Fibroblast of skin of left biceps (primary cell): ENCODE data around the gene EDARADD.

Experiments
- DNase-seq, 2 experiments: peaks; one replicate each; pipeline ENCODE4 v3.0.0-alpha.2; 2013; ENCODE audit warnings: low read depth in 2 of 2

EDARADD gene

DNA sequence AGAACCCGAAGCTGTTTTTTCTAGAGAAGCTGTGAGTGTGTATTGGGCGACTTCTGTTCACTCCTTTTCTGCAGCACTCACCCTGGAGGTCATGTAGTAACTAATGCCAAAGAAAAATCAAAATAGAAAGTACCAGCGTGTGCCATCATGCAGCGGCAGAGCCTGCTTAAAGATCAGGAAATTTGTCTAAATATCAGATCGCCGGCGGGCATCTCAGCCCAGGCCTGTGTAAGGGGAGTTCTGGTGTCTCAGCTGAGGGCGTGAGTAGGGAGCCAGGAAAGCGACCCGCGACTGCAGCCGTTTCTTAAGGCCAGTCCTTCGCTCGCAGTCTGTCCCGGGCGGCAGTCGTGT, 768 bp downstream of the EDARADD start:
- no peak for DNase-seq

GRCh38 chr1:236395230-236395946, 1.3 kb downstream of the EDARADD start:
- DNase-seq, result no peak

DNA sequence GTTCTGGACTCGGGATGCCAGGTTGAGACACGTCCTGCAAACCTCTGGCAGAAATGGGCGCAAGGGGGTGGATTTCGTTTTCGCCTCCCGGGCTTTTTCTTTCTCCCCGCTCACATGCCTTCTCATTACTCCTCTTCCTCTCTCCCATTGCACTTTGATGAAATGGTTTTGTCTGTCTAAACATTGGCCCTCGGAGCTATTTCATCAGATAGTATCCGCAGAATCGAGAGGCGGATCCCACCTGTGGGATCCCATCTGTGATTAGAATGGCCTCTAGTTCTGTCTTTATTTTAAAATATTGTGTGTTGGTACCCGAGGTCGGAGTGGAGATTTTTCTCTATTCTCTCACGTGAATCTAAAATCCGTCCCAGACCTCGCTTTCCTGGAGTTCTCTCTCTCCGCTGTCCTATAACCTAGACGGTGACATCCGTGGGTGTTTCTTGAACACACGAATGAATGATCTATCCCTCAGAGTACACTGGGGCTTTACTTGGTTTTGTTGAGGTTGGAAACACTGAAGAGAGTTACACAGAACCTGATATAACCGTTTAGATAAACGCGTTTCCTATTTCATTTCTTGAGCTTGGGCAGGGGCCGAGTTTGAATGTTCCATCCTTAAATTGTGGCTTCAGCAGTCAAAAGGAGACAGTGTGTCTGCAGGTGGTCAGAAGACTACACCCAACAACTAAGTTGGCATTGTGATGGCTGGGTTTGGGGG, 2.0 kb downstream of the EDARADD start:
- no peak for DNase-seq

DNA sequence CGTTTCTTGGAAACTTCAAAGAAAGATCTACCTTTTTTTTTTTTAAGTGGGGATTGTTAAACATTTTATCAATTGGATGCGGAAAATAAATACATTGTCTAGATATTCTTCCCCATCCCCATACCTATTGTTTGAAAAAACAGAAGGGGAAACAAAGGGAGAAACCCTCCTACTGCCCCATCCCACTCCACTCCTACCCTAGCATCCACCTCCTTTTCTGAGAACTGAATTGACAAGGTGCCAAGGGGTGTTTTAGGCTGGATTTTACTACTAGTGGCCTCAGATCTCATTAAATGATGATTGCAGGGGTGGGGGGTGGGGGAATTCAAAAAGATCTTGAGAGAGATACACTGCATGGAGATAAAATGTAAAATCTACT, 2.6 kb downstream of the EDARADD start:
- no peak for DNase-seq

GRCh38 chr1:236397173-236397759, 3.2 kb downstream of the EDARADD start:
- no peak for DNase-seq

DNA sequence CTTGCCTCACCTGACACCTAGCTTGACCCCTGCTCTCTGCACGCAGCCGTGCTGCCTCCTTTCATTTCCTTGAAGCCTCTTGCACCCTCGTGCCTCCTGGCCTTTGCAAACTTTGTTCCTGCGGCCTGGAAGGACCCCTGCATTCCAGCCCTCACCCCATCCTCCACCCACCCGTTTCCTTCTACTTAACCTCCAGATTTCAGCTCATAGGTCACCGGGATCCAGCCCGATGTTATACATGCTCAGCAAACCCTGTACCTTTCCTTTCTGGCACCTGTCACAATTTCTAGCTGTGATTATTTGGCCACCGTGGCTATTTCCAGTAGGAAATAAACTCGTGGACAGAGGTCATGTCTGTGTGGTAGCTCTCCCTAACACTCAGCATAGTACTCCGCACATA, 4.5 kb downstream of the EDARADD start:
- no peak for DNase-seq

DNA sequence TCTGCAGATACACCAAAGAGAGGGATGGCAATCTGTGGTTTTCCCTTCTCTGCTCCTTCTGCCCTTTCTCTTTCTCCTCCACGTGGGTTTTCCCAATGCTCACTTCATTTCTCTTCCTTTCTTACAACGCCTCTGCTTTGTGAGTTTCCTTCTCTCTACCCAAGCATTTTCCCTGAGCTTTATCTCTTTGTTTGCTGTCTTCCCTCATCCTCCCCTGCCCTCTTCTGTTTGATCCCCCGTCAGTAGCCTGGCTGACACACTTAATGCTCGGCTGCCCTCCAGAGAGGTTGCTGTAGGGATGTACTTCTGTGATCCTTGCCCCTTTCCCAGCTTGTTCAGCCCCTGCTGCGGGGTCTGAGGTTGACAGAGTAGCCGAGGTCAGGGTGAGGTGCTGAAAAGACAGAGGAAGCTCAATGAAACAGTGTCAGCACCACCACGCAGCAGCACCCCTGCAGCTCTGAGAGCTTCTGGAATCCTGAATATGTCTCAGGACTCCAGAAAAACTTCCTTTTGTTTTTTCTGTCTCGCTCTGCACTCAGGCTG, 6.0 kb downstream of the EDARADD start:
- DNase-seq, result no peak

- DNase-seq, result no peak
Measured at GRCh38 chr1:236401698-236402097, 7.6 kb downstream of the EDARADD start.

DNA sequence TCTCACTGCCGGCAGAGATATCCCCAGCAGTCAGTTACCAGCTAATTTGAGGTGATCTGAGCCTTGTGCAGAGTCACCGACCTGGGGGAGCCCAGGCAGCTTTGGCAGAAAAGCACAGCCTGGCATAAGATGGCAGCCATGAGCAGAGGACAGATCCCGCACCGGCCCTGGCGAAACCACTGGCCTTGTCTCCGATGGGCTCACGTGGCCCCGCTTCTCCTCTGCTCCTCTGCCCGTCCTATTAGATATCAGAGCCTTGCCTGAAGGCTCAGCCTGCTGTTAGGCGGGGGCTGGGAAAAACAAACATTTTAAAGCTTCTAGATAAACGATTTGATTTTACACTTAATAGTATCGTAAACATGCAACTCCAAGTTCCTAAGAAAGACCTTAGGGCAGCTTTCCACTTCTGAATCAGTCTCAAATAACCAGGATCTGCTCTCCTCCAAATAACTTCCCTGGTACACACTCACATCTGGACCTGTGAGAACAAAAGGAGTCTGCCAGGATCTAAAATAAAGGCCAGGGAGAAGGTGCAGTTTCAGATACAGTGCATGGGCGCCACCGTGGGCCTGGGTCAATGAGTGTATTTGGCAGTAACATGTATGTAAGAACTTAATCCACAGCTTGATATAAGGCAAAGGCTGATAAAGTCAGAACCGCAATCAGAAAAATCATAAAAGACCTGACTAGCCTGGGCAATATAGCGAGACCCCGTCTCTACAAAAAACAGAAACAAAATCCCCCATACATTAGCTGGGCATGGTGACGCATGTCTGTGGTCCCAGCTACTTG, 10.0 kb downstream of the EDARADD start:
- no peak for DNase-seq

- no peak for DNase-seq
Measured at GRCh38 chr1:236407059-236407458, 13.0 kb downstream of the EDARADD start.

GRCh38 chr1:236413688-236414087, 19.6 kb downstream of the EDARADD start:
- no peak for DNase-seq

GRCh38 chr1:236416165-236416564, 22.1 kb downstream of the EDARADD start:
- no peak for DNase-seq

GRCh38 chr1:236417336-236417735, 23.2 kb downstream of the EDARADD start:
- no peak for DNase-seq

GRCh38 chr1:236419502-236419901, 25.4 kb downstream of the EDARADD start:
- no peak for DNase-seq

- no peak for DNase-seq
Measured at GRCh38 chr1:236421022-236421421, 26.9 kb downstream of the EDARADD start.

DNA sequence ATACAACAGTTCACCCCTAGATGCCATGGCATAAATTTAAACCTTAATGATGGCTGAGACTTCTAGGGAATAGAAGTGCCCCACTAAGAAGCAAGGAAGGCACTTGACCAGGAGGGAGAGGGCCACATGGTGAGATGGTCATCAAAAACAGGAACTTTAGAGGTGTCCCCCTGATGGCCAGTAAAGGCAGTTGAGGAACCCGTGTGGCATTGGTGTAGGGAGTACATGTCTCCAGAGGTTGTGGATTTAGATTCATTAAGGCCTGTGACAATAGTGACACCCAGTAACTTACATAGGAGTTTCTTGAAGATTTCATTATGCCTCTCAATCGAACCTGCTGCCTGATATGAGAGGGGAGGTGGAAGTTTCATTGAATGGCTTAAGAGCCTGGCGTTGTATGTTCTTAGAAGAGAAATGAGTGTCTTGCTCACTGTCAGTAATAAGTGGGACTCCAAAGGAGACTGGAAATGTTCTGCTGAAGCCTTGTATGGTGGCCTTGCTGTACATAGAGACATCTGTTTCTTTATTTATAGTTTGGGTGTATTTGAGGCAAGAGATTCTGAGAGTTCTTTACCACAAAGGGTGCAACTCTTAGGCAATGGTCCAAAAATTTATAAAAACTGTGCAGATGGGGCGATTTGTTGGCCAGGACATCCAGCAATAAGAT, 27.9 kb downstream of the EDARADD start:
- DNase-seq, result no peak

DNA sequence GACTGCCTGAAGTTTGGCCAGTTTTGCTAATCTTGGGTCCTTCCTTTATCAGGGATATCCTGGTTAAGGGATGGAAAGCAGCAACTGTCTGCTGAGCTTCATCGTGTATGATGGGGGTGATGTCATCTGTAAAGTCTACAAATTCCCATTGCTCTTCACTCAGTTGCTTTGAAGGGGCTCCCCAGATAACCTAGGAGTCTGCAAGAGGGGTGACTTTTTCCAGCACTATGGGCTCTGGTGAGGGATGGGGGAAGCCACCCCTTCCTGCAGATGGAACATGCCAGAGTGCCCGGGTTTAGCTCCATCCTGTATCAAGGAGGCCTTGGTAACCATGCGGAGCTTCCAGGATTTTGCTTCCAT, 28.4 kb downstream of the EDARADD start:
- DNase-seq, result no peak

GRCh38 chr1:236425031-236425663, 31.1 kb downstream of the EDARADD start:
- no peak for DNase-seq

GRCh38 chr1:236426215-236426614, 32.1 kb downstream of the EDARADD start:
- no peak for DNase-seq

- no peak for DNase-seq
Measured at GRCh38 chr1:236429715-236430274, 35.7 kb downstream of the EDARADD start.

DNA sequence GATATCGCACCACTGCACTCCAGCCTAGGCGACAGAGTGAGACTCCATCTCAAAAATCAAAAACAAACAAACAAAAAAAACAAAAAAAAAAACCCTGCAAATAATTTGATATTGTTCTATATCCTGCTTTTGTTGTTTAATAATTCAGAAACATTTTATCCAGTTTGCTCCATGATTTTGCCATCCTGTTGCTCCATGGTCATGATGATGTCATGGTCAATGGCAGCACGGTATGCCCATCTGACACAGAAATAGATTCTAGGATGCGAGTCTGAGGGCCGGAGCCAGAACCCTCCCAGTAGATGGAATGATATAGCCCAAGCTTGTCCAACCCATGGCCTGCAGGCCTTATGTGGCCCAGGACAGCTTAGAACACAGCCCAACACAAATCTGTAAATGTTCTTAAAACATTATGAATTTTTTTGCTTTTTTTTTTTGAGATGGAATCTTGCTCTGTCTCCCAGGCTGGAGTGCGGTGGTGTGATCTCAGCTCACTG, 39.8 kb downstream of the EDARADD start:
- no peak for DNase-seq
